ENCODE data around the gene SSU72.
"Not testable (repeated sequence)": the region's sequence is repeated elsewhere in the genome, so short reads cannot be mapped to it uniquely, and the experiment has no call there.

The SSU72 gene

GRCh38 chr1:1540818-1541628 is 33.6 kb downstream of the SSU72 start:
- DNase-seq = no peak

GRCh38 chr1:1540090-1540817 is 34.4 kb downstream of the SSU72 start, which contains the start of gene TMEM240:
Gene TMEM240 (minus strand): TSS chr1:1540624. CDS start chr1:1540346, 278 bp downstream.
- DNase-seq = peak; percentile 74

GRCh38 chr1:1539310-1540089 is 35.2 kb downstream of the SSU72 start:
- DNase-seq = peak; percentile 17

- no peak for DNase-seq
These were observed 35.7 kb downstream of the SSU72 start for GRCh38 chr1:1538989-1539309.

GRCh38 chr1:1538334-1538733 is 36.3 kb downstream of the SSU72 start:
- no peak for DNase-seq

- no peak for DNase-seq
These were observed 36.9 kb downstream of the SSU72 start for GRCh38 chr1:1537626-1538250.

GRCh38 chr1:1536938-1537546 is 37.6 kb downstream of the SSU72 start:
- DNase-seq = no peak

- DNase-seq = no peak
These were observed 38.4 kb downstream of the SSU72 start for GRCh38 chr1:1536019-1536937.

GRCh38 chr1:1535201-1536018 is 39.3 kb downstream of the SSU72 start:
- no peak for DNase-seq

GRCh38 chr1:1534401-1535154 is 40.1 kb downstream of the SSU72 start:
- no peak for DNase-seq

GRCh38 chr1:1533894-1534291 is 40.8 kb downstream of the SSU72 start:
- DNase-seq = not testable (repeated sequence)

GRCh38 chr1:1533176-1533893 is 41.3 kb downstream of the SSU72 start:
- DNase-seq = not testable (repeated sequence)

GRCh38 chr1:1531947-1532346 is 42.7 kb downstream of the SSU72 start:
- no peak for DNase-seq

GRCh38 chr1:1529936-1530335 is 44.7 kb downstream of the SSU72 start:
- DNase-seq = no peak

GRCh38 chr1:1529321-1529720 is 45.3 kb downstream of the SSU72 start:
- no peak for DNase-seq

GRCh38 chr1:1528301-1529267 is 46.1 kb downstream of the SSU72 start:
- DNase-seq = no peak

GRCh38 chr1:1527092-1527816 is 47.4 kb downstream of the SSU72 start:
- no peak for DNase-seq
